NCI-H1105 treated with DMSO at 0.1 percent for 48 hours (cell line): ENCODE data around the gene FHL5.
"Not testable (repeated sequence)": the region's sequence is repeated elsewhere in the genome, so short reads cannot be mapped to it uniquely, and the experiment has no call there.

Experiments
- DNase-seq: peaks from one replicate; lab custom pipeline; 2025; lab: John Stamatoyannopoulos, UW

FHL5 gene

GRCh38 chr6:96562886-96563285, at the start of gene FHL5:
FHL5 (plus strand) TSS chr6:96563128; CDS start chr6:96603614, 40,486 bp downstream.
- no peak for DNase-seq

- DNase-seq = no peak
Measured at GRCh38 chr6:96520171-96521115, 42.5 kb upstream of the FHL5 start.

GRCh38 chr6:96521306-96521643, 41.7 kb upstream of the FHL5 start:
- DNase-seq = peak; percentile 67

- DNase-seq = peak; percentile 94
Measured at GRCh38 chr6:96521644-96522464, 41.1 kb upstream of the FHL5 start, which contains the start of gene UFL1. UFL1 (plus strand) TSS chr6:96521806; CDS start chr6:96521874, 68 bp downstream.

- peak; percentile 36 for DNase-seq
Measured at GRCh38 chr6:96522465-96523009, 40.4 kb upstream of the FHL5 start.

- no peak for DNase-seq
Measured at GRCh38 chr6:96528193-96528592, 34.7 kb upstream of the FHL5 start.

- DNase-seq = no peak
Measured at GRCh38 chr6:96532399-96532798, 30.5 kb upstream of the FHL5 start.

- DNase-seq = peak; percentile 10
Measured at GRCh38 chr6:96537726-96538125, 25.2 kb upstream of the FHL5 start.

GRCh38 chr6:96542702-96543101, 20.2 kb upstream of the FHL5 start:
- no peak for DNase-seq

GRCh38 chr6:96545882-96546281, 17.0 kb upstream of the FHL5 start:
- DNase-seq = no peak

GRCh38 chr6:96547654-96548053, 15.3 kb upstream of the FHL5 start:
- DNase-seq = no peak

GRCh38 chr6:96554558-96554957, 8.4 kb upstream of the FHL5 start:
- DNase-seq = no peak

GRCh38 chr6:96559740-96560139, 3.2 kb upstream of the FHL5 start:
- DNase-seq = not testable (repeated sequence)

- DNase-seq = no peak
Measured at GRCh38 chr6:96563853-96564252, 925 bp downstream of the FHL5 start.

GRCh38 chr6:96570053-96570452, 7.1 kb downstream of the FHL5 start:
- no peak for DNase-seq

GRCh38 chr6:96571551-96571950, 8.6 kb downstream of the FHL5 start:
- no peak for DNase-seq

GRCh38 chr6:96575359-96575758, 12.4 kb downstream of the FHL5 start:
- DNase-seq = no peak

- no peak for DNase-seq
Measured at GRCh38 chr6:96576221-96576620, 13.3 kb downstream of the FHL5 start.

- DNase-seq = no peak
Measured at GRCh38 chr6:96582021-96582420, 19.1 kb downstream of the FHL5 start.

GRCh38 chr6:96582436-96582835, 19.5 kb downstream of the FHL5 start:
- DNase-seq = no peak

GRCh38 chr6:96604420-96604819, 41.5 kb downstream of the FHL5 start:
- no peak for DNase-seq

GRCh38 chr6:96608074-96608473, 45.1 kb downstream of the FHL5 start:
- no peak for DNase-seq

- no peak for DNase-seq
Measured at GRCh38 chr6:96610019-96610418, 47.1 kb downstream of the FHL5 start.
